HCT116 (cell line): Measurements from ENCODE around the gene ARHGEF10L. TPM values are rescaled to one million over a fixed set of nuclear protein-coding genes. Genes with fewer than 3 reads are reported as not detected.
A peak's percentile ranks its signal among the peaks of the same experiment; 100 is the strongest.

Experiments
- ATF3 ChIP-seq: IDR thresholded peaks from 2 replicates; pipeline ENCODE4 v1.6.1; 2012
- CEBPB ChIP-seq: IDR thresholded peaks from 2 replicates; pipeline ENCODE4 v1.6.1; 2012; ENCODE audit warnings: low read depth
- ELF1 ChIP-seq: IDR thresholded peaks from 2 replicates; pipeline ENCODE4 v1.6.1; 2012; ENCODE audit warnings: low read depth, borderline replicate concordance
- FOSL1 ChIP-seq: IDR thresholded peaks from 2 replicates; pipeline ENCODE4 v1.6.1; 2012; ENCODE audit warnings: low read depth
- MAX ChIP-seq: IDR thresholded peaks from 2 replicates; pipeline ENCODE4 v1.6.1; 2012
- RAD21 ChIP-seq: IDR thresholded peaks from 2 replicates; pipeline ENCODE4 v1.6.1; 2012; ENCODE audit warnings: low read depth, mild to moderate bottlenecking
- REST ChIP-seq: IDR thresholded peaks from 2 replicates; pipeline ENCODE4 v1.6.1; 2012; ENCODE audit warnings: low read depth
- SIN3A ChIP-seq: IDR thresholded peaks from 2 replicates; pipeline ENCODE4 v1.6.1; 2012; ENCODE audit warnings: low read depth
- SP1 ChIP-seq: IDR thresholded peaks from 2 replicates; pipeline ENCODE4 v1.6.1; 2012; ENCODE audit warnings: low read depth
- SRF ChIP-seq: IDR thresholded peaks from 2 replicates; pipeline ENCODE4 v1.6.1; 2012; ENCODE audit warnings: low read depth
- TCF7L2 ChIP-seq: IDR thresholded peaks from 2 replicates; pipeline ENCODE4 v1.7.0; 2011; ENCODE audit warnings: borderline replicate concordance, inconsistent platforms; ENCODE audit not compliant: insufficient read depth, insufficient read length; ENCODE audit errors: extremely low read depth
- ZFX ChIP-seq: fragments of 450-650 bp; IDR thresholded peaks from 2 replicates; pipeline ENCODE4 v1.6.1; 2017
- ZNF274 ChIP-seq: fragments of 200-500 bp; sonication (Bioruptor generic); IDR thresholded peaks from 2 replicates; pipeline ENCODE4 v1.6.1; 2014; ENCODE audit warnings: mild to moderate bottlenecking, low read depth, low read length, inconsistent platforms
- total RNA-seq: library from RNA; stranded (reverse); gene quantifications from one replicate; pipeline ENCODE4 v1.2.1, GENCODE V29; 2021; ENCODE audit not compliant: unreplicated experiment

Gene ARHGEF10L
- total RNA-seq, 1 experiment from 2014 or later: 14.7 TPM

- TF ChIP-seq FOSL1: peak; percentile 90
- TF ChIP-seq CEBPB: no peak
- peak; percentile 38; the same call in 1 of the 2 replicates for TF ChIP-seq ZFX
- peak; percentile 61; the same call in 1 of the 2 replicates for TF ChIP-seq SP1
- TF ChIP-seq SIN3A: no peak; the same call in 1 of the 2 replicates
- no peak for TF ChIP-seq TCF7L2
- peak; percentile 95 for TF ChIP-seq MAX
- no peak for TF ChIP-seq SRF
- no peak for TF ChIP-seq ZNF274
- no peak for TF ChIP-seq RAD21
- TF ChIP-seq ATF3: no peak
- TF ChIP-seq REST: no peak
- TF ChIP-seq ELF1: no peak
Measured at GRCh38 chr1:17569200-17570139, 30.0 kb downstream of the ARHGEF10L start (continued).
